Adipose tissue (tissue), 3 donors: ENCODE data around the gene AP1S1. TPM values are rescaled to one million over a fixed set of nuclear protein-coding genes. Genes with fewer than 3 reads are reported as not detected.

Experiments
- H3K27ac ChIP-seq: one replicate; pipeline ENCODE4 v1.5.1; 2013; ENCODE audit warnings: low read depth, low read length
- WGBS, 3 donors: extraction: QIAGEN DNeasy Blood & Tissue Kit; methylation state at CpG; one replicate each; pipeline ENCODE4 v1.1.7; 2013; 5-methylcytosine and 5-hydroxymethylcytosine counted together
- polyA plus RNA-seq, 3 donors: library from polyadenylated mRNA; stranded (reverse); fragments of 200-250 nt; gene quantifications; one replicate each; pipeline ENCODE4 v1.2.3, GENCODE V29; 2013
- donor health status: healthy with polysubstance abuse.
- donor health status: Bipolar disorder and iron deficiency.
- donor health status: healthy.

AP1S1 gene
- polyA plus RNA-seq, 3 donors, result 25.2 to 42.6 (median 32.5) TPM

- 88 to 93% (median 90%) methylated on average over 4 of the region's 4 CpGs for WGBS, 3 donors
- H3K27ac ChIP-seq, result no peak overlapping the region
These were observed 13.4 kb upstream of the AP1S1 start for GRCh38 chr7:101140746-101141382.

GRCh38 chr7:101151908-101152651 is 2.2 kb upstream of the AP1S1 start:
- no peak overlapping the region for H3K27ac ChIP-seq
- 71 to 82% (median 74%) methylated on average over 2 of the region's 2 CpGs for whole genome bisulfite sequencing, 3 donors

DNA sequence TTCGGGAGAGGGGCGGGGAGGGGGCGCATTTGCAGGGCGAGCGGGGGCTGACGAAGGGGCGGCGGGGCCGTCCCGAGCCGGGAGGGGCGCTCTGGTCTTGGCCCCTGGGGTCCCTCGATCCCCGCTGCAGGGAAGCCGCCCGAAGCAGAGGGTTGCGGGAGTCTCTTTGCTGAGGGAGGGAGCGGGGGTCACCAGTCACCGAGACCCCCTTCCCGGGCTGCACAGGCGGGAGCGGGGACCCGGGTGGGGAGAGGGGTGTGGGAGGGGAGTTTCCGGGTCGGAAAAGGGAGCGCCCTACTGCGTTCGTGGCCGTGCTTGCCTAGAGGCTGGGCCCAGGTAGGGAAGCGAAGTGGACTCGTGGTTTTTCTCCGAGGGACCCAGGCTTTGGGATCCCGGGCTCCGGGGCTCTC is 422 bp downstream of the AP1S1 start:
- H3K27ac ChIP-seq, result no peak overlapping the region
- WGBS, 3 donors, result 0 to 1% (median 0%) methylated on average over 24 to 33 of the region's 34 CpGs

DNA sequence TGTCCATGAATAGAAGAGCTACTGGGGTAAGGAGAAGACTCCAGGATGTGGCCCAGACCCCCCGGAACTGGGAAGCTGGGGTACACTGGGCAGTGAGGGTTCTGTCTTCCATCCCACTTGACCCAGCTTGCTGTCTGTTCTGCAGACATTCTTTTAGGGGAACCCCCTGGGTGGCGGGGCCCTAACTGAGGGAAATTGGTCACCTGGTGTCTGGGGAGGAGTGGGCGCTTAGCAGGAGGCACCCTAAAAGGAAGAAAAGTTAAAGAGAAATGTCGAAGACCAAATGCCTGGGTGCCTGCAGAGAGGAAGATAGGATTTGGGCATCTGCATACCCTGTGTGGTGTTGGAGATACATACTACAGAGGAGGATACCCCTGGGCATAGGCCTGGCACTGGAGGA is 1.0 kb downstream of the AP1S1 start:
- H3K27ac ChIP-seq, result no peak overlapping the region
- WGBS, 3 donors, result 43 to 61% (median 56%) methylated on average over 4 of the region's 4 CpGs

GRCh38 chr7:101156277-101156676 is 2.0 kb downstream of the AP1S1 start:
- H3K27ac ChIP-seq, result no peak overlapping the region
- 79 to 88% (median 86%) methylated on average over 6 of the region's 6 CpGs for WGBS, 3 donors

DNA sequence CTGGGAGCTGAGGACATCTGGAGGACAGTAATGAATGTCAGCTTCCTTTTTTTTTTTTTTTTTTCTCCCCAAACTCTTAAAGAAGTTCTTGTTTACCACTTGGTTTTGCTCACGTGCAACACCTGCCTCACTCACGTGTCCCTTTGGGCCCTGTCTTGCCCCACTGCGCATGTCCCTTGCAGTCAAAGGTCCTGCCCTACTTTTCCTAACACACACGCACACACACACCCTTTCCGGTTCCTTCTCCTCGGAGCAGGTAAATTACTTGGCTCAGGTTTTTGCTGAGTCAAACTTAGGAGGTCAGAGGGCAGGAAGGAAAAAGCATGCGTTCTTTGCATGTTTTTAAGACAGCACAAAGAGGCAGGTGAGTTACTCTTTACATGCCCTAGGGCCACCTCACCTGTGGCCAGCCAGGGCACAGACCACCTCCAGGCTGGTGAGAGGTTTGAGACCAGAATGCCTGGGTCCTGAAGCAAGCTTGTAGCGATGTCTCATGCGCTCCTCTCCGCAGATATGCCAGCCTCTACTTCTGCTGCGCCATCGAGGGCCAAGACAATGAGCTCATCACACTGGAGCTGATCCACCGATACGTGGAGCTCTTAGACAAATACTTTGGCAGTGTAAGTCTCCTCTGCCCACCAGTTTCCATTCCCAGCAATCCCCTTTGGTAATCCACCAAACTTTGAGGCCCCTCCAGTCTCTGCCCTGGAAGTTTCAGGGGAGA is 2.8 kb downstream of the AP1S1 start:
- H3K27ac ChIP-seq, result no peak overlapping the region
- WGBS, 3 donors, result 86 to 90% (median 87%) methylated on average over 14 of the region's 14 CpGs

DNA sequence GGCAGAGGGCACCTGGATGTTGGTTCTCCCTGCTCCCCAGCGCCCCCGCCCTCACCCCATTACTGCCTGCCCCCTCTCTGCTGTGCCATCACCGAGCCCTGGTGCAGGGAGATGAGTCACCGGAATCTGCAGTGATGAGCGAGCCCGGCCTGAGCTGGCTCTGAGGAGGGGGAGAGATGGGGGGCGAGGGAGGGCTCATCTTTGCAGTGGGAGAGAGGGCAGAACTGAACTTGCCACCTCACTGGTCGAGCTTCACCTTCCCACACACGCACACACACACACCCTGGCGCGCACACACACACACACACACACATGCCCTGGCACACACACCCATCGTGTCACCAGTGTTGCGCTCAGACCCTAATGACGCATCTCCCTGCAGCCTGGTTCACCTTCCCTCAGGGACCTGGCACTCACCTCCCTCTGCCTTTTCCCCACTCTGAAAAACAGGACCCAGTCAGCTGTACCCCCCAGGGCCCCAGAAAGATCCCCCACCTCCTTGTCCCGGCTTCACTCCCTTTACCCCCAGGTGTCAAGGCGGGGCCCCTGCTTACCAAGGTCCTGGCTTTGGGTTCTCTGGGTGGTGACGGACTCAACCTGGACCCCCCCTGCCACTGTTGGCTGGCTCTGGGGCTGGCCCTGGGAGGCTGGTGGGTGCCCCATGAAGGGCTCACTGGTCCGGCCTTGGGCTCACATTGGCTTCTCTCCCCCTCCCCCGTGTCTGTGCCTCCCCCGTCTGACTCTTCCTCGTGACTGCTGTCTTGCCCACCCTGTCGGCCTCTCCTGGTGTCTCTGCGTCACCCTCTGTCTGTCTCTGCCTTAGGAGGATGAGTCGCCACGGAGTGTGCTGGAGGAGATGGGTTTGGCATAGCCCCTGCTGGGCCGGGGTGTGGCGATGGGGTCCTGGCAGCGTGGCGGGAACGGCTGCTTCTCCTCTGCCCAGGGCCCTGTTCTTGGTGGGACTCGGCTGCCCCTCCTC is 5.7 kb downstream of the AP1S1 start:
- WGBS, 3 donors, result 78 to 89% (median 84%) methylated on average over 27 to 31 of the region's 31 CpGs
- no peak overlapping the region for H3K27ac ChIP-seq

DNA sequence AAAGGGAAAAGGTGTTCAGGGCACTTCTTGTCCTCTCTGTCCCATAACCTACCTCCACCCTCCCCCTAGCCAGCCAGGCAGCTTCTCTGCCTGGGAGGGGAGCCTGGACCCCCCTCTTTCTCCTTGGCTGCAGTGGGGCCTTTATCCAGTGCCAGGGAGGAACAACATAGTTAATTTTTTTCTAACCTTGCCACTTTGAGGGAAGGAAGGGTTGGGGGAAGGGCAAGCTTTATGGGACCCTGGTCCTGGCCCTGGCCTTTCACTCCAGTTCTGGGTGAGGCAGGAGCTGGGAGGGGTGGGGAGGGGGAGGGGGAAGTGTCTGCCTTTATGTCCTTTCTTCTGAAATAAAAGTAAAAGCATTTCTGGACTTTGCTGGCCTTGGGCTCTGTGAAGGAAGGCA is 6.6 kb downstream of the AP1S1 start:
- no peak overlapping the region for H3K27ac ChIP-seq

DNA sequence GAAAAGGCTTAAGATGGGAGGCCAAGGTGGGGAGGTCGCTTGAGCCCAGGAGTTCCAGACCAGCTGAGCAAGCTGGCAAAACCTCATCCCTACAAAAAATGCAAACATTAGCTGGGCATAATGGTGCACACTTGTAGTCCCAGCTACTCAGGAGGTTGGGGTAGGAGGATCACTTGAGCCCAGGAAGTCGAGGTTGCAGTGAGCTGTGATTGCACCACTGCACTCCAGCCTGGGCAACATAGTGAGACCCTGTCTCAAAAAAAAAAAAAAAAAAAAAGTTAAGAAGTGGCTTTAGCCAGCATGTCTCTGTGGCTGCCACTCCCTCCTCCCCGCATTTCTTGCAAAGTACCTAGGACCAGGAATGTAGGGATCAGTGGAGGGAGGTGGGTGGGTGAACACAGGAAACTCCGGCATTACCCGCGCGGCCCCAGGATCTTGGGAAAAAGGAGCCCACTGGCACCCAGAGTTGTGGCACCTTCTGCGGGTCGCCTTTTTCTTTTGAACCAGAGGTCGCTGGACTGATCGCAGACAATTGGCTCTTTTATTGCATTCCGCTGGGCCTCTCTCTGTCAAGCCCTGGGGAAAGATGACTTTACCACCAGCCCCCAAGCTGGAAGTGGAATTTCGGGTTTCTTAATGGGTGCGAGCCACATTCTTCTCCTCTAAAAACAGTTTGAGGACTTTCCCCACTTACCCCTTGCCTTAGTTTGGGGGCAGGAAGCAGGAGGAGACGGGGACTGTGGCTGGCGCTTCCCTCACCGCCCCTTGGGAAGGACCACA is 7.6 kb downstream of the AP1S1 start:
- 82 to 86% (median 83%) methylated on average over 17 of the region's 17 CpGs for WGBS, 3 donors
- H3K27ac ChIP-seq, result no peak overlapping the region

- WGBS, 3 donors, result 2 to 6% (median 2%) methylated on average over 42 to 74 of the region's 74 CpGs
- H3K27ac ChIP-seq, result no peak overlapping the region
These were observed 8.4 kb downstream of the AP1S1 start for GRCh38 chr7:101162551-101163278.

DNA sequence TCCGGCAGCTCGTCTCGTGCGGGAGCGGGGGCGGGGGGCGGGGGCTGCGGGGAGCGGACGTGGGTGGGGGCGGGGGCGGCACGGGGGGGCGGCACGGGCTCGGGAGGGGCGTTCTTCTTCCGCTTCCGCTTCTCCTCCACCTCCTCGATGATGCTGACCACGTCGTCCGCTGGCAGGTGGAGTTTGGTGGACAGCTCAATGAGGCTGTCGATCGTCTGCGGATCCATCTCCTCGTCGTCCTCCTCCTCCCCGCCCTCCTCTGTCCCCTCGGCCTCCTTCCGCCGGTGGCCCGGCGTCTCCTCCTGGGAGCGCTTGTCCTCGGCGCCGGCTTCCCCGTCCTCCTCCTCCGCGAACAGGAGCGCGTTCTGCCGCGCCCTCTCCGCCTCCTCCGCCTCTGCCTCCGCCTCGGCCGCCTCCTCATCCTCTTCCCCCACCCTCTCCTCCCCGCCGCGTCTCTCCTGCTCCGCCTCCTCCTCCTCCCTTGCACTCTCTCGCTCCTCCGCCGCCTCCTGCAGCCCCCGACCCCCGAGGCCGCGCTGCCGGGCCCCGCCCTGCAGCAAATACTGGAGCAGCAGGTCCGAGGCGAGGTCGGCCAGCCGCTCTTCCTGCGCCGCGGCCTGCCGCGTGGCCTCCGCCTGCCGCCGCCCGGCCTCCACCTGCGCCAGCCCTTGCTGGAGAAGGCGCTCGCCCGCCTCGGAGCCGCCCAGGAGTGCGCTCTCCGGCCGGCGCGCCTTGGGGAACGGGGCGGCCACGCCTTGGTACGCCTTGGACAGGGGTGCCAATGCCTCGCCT is 9.2 kb downstream of the AP1S1 start:
- H3K27ac ChIP-seq, result no peak overlapping the region
- WGBS, 3 donors, result 0 to 1% (median 1%) methylated on average over 68 to 86 of the region's 92 CpGs

GRCh38 chr7:101164071-101164840 is 10.0 kb downstream of the AP1S1 start:
- 2% methylated on average over 65 to 75 of the region's 75 CpGs for WGBS, 3 donors
- H3K27ac ChIP-seq, result no peak overlapping the region

GRCh38 chr7:101165075-101165957 is 11.0 kb downstream of the AP1S1 start, which contains the start of gene VGF:
VGF (minus strand) TSS chr7:101165569; CDS start chr7:101164843, 726 bp downstream.
- no peak within 1 kb of the TSS for H3K27ac ChIP-seq
- WGBS, 3 donors, result 3% methylated on average over 72 to 74 of the region's 74 CpGs

DNA sequence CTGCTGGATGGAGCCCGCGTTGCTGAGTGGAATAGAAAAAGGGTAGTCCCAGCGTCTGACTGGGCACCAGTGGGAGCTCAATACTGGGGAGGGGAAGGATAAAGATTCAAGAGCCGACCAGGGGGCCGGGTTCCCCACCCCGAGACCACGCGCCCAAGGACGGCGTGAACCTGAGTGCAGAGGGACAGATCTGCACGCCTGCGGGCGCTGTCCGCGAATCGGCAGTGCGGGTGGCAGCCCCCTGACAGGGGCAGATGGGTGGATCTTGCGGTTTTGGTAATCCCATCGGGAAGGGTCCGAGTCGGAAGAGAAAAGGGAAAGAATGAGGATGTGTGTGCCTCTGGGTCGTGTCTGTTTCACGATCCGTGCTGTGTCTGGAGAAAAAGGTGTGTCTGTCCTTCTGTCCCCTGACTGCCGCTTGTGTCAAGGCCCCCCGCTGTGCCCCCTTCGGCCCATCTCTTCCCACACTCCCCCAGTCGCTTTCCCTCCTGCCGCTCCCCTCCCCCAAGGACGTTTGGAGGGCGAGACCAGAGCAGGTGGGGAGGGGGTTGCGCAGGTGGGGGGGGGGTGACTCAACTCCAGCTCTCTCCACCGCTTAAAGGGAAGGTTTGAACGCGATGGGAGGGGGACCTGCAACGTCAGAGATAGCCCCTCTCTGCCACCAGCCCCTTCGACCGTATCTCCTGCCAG is 11.8 kb downstream of the AP1S1 start:
- no peak overlapping the region for H3K27ac ChIP-seq
- WGBS, 3 donors, result 0 to 1% (median 1%) methylated on average over 35 to 38 of the region's 38 CpGs
